NCI-H524 treated with DMSO at 0.1 percent for 48 hours (cell line): ENCODE measurements around the gene ENTPD7.
"Not testable (repeated sequence)": the region's sequence is repeated elsewhere in the genome, so short reads cannot be mapped to it uniquely, and the experiment has no call there.

Experiments
- DNase-seq: peaks from one replicate; lab custom pipeline; 2025; lab: John Stamatoyannopoulos, UW

Gene ENTPD7

GRCh38 chr10:99659031-99659867, at the start of gene ENTPD7:
ENTPD7 (plus strand) TSS chr10:99659509; CDS start chr10:99659957, 448 bp downstream.
- DNase-seq: peak; percentile 18

- no peak for DNase-seq
These were observed 49.1 kb upstream of the ENTPD7 start for GRCh38 chr10:99610221-99610620.

- DNase-seq: no peak
These were observed 48.0 kb upstream of the ENTPD7 start for GRCh38 chr10:99611326-99611725.

GRCh38 chr10:99612167-99612831, 47.0 kb upstream of the ENTPD7 start:
- DNase-seq: no peak

GRCh38 chr10:99615426-99615825, 43.9 kb upstream of the ENTPD7 start:
- DNase-seq: no peak

GRCh38 chr10:99617696-99618095, 41.6 kb upstream of the ENTPD7 start:
- DNase-seq: no peak

- DNase-seq: no peak
These were observed 40.1 kb upstream of the ENTPD7 start for GRCh38 chr10:99619090-99619800.

- DNase-seq: peak; percentile 86
These were observed 39.2 kb upstream of the ENTPD7 start, which contains the start of gene SLC25A28 for GRCh38 chr10:99619851-99620710. SLC25A28 (minus strand) TSS chr10:99620439; CDS start chr10:99620335, 104 bp downstream.

- no peak for DNase-seq
These were observed 38.4 kb upstream of the ENTPD7 start for GRCh38 chr10:99620711-99621453.

- no peak for DNase-seq
These were observed 37.7 kb upstream of the ENTPD7 start for GRCh38 chr10:99621454-99622251.

- no peak for DNase-seq
These were observed 35.4 kb upstream of the ENTPD7 start for GRCh38 chr10:99623919-99624318.

GRCh38 chr10:99625124-99625523, 34.2 kb upstream of the ENTPD7 start:
- DNase-seq: not testable (repeated sequence)

GRCh38 chr10:99628923-99629624, 30.2 kb upstream of the ENTPD7 start:
- no peak for DNase-seq

- DNase-seq: no peak
These were observed 29.7 kb upstream of the ENTPD7 start for GRCh38 chr10:99629625-99629978.

- DNase-seq: no peak
These were observed 28.9 kb upstream of the ENTPD7 start for GRCh38 chr10:99630433-99630832.

GRCh38 chr10:99630991-99631390, 28.3 kb upstream of the ENTPD7 start:
- no peak for DNase-seq

- DNase-seq: no peak
These were observed 27.8 kb upstream of the ENTPD7 start for GRCh38 chr10:99631496-99631895.

- DNase-seq: no peak
These were observed 25.5 kb upstream of the ENTPD7 start for GRCh38 chr10:99633832-99634231.

- no peak for DNase-seq
These were observed 11.6 kb upstream of the ENTPD7 start for GRCh38 chr10:99647601-99648151.
